GM21528 (cell line): ENCODE results near the gene SUV39H2.
A peak's percentile ranks its signal among the peaks of the same experiment; 100 is the strongest.
"Not testable (repeated sequence)": the region's sequence is repeated elsewhere in the genome, so short reads cannot be mapped to it uniquely, and the experiment has no call there.

Experiments
- ATAC-seq: cut with Tn5 transposase; IDR thresholded peaks from one replicate; pipeline ENCODE4 v1.9.1; 2021; ENCODE audit warnings: mild to moderate bottlenecking, moderate library complexity; ENCODE audit not compliant: unreplicated experiment, low FRiP score

Gene SUV39H2

GRCh38 chr10:14873090-14873760, 5.4 kb upstream of the SUV39H2 start:
- no peak for ATAC-seq

- no peak for ATAC-seq
Observed at GRCh38 chr10:14875941-14876340, 2.7 kb upstream of the SUV39H2 start.

GRCh38 chr10:14876764-14877163, 1.9 kb upstream of the SUV39H2 start:
- ATAC-seq, result no peak

- peak; percentile 33 for ATAC-seq
Observed at GRCh38 chr10:14879124-14879927, 660 bp downstream of the SUV39H2 start.

GRCh38 chr10:14879928-14880193, 1.2 kb downstream of the SUV39H2 start:
- ATAC-seq, result no peak

DNA sequence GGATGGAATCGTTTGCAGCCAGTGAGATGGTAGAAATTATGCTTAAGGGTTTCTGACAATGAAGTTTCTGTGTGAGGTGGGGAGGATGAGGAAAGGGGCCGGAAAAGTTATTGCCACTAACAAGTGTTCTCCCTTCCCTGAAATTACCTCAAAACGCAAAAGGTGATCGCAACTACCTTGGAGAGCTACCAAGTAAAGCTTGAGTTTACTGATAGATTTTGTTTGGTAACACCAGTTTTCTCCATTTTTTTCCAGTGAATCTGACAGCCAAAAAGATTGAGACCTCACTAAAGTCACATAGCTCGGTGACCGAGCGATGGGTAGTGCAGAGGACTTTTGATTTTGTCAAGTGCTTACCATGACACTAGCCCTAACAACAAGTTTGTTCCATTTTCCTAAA, 1.6 kb downstream of the SUV39H2 start:
- no peak for ATAC-seq

GRCh38 chr10:14884082-14884481, 5.4 kb downstream of the SUV39H2 start:
- ATAC-seq, result no peak

- no peak for ATAC-seq
Observed at GRCh38 chr10:14889318-14889717, 10.7 kb downstream of the SUV39H2 start.

- ATAC-seq, result no peak
Observed at GRCh38 chr10:14891151-14891550, 12.5 kb downstream of the SUV39H2 start.

DNA sequence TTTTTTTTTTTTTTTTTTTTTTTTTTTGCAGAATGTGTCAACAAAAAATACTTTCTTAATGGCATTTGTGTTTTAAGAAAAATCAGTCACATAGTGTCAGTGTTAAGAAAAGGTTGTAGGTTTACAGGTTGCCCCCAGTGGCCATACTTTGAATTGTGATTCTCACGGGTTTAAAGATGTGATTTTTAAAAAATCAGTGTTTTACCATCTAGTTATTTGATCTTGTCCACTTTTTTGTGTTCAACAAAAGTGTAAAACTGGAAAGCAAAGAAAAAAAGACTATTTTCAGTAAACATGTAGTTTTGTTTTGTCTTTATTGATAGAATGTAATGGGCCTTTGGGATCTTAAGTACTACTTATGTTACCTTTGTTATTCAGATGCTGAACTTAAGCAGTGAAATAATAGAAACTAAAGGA, 25.7 kb downstream of the SUV39H2 start:
- no peak for ATAC-seq

- ATAC-seq, result no peak
Observed at GRCh38 chr10:14904864-14905263, 26.2 kb downstream of the SUV39H2 start.

DNA sequence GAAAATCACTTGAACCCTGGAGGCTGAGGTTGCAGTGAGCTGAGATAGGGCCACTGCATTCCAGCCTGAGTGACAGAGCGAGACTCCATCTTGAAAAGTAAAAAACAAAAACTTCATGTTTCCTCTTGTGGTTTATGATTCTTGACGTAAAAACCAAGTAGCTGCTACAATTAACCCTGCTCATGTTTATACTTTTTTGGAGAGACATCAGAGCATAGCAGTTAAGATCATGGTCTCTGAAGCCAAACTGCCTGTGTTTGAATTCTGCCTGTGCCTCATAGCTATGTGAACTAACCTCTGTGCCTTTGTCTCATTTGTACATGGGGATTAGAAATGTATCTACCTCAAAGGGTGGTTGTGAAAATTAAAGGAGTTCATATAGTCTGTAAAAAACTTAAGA, 27.2 kb downstream of the SUV39H2 start:
- no peak for ATAC-seq

- ATAC-seq, result no peak
Observed at GRCh38 chr10:14906765-14907164, 28.1 kb downstream of the SUV39H2 start.

- ATAC-seq, result not testable (repeated sequence)
Observed at GRCh38 chr10:14907591-14907990, 28.9 kb downstream of the SUV39H2 start.

DNA sequence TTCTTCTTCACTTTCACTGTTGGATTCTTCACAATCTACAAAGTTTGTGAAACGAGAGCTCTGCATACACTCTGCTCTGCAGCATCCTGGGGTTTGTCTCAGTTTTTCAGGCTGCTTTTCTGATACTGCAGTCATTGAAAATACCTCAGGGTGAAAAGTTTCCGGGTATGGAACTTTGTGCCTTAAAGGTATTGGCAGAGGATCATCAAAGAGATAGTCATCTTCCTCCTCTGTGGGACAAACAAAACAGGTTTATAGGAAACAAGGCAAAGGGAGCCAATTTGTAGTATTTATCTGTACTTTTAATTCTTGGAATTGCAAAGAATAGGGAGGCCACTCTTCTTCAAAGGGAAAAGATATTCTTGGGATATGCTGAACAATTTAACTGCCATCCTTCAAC, 30.4 kb downstream of the SUV39H2 start:
- no peak for ATAC-seq

- no peak for ATAC-seq
Observed at GRCh38 chr10:14910953-14911352, 32.3 kb downstream of the SUV39H2 start.

- no peak for ATAC-seq
Observed at GRCh38 chr10:14911801-14912200, 33.1 kb downstream of the SUV39H2 start.

DNA sequence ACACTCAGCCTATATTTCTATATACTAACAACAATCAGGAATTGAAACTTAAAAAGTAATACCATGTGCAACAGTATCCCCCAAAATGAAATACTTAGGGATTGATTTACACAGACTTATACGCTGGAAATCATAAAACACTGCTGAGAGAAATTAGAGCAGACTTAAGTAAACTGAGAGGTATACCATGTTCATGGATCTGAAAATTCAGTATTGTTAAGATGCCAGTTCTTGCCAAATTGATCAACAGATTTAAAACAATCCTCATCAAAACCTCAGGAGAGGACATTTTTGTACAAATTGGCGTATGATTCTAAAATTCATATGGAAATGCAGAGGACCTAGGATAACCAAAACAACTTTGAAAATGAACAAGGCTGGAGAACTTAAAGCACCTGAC, 37.9 kb downstream of the SUV39H2 start:
- ATAC-seq, result no peak

DNA sequence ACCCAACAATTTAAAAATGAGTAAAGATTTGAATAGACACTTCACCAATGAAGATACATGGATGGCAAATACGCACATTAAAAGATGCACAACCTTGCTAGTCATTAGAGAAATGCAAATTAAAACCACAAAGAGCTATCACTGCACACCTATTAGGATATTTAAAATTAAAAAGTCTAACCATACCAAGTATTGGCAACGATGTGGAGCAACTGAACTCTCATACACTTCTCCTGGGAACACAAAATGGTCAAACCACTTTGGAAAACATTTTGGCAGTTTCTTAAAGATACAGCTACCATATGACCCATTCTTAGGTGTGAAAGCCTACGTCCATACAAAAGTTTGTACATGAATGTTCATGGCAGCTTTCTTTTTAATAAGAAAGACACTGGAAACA, 39.2 kb downstream of the SUV39H2 start:
- ATAC-seq, result no peak

DNA sequence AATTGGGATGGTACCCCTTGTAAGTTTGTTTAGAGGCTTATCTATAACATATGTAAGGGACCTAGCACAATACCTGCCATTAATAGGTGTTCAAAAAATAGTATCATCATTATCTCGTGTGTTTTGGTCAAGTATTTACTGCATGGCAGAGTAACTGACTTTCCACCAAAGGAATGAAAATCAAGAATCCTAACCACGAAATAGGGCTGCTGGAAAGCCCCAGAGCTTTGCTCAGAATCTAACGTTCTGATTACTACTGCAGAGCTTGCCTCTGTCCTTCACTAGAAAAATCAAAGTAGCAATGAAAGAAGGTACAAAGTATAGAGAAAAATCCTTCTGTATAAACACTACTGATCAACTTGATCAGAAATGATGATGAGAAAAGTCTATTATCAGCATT, 40.3 kb downstream of the SUV39H2 start:
- no peak for ATAC-seq

GRCh38 chr10:14924013-14924412, 45.3 kb downstream of the SUV39H2 start:
- no peak for ATAC-seq

DNA sequence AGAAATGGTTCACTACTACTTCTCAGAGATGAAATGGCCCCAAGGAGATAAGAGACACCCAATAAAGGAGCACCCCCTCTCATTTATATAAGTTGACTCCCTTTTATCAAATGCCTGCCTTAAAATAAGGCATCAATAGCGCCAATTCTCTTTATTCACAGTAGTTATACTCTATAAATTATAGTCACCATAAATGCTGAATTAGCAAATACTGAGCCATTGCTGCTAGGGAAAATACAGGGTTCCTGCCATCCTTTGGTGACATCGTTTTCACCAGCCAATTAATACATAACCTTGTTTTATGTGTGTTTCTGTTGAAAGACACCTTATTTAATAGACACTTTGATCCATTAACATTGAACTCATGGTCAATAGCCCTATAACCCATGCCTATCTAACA, 46.6 kb downstream of the SUV39H2 start:
- ATAC-seq, result no peak
